SU-DHL-6 (cell line): ENCODE results near the gene LRRC47.

ENCODE experiments used
- EZH2phosphoT487 ChIP-seq: fragments of 200-600 bp; sonication (generic), shearing (Covaris generic); conservative IDR thresholded peaks from 2 replicates; pipeline ENCODE4 v1.6.1; 2018; ENCODE audit warnings: mild to moderate bottlenecking, antibody characterized with exemption, low read length, moderate library complexity, mixed read lengths
- TF ChIP-seq, protein P1 (sequence below): fragments of 200-600 bp; sonication (generic); IDR thresholded peaks from one replicate; pipeline ENCODE4 v1.5.1; 2017; ENCODE audit warnings: antibody characterized with exemption, mild to moderate bottlenecking, low read length, moderate library complexity; ENCODE audit not compliant: insufficient read depth, poor library complexity, severe bottlenecking

- TF ChIP-seq, protein P1, sequence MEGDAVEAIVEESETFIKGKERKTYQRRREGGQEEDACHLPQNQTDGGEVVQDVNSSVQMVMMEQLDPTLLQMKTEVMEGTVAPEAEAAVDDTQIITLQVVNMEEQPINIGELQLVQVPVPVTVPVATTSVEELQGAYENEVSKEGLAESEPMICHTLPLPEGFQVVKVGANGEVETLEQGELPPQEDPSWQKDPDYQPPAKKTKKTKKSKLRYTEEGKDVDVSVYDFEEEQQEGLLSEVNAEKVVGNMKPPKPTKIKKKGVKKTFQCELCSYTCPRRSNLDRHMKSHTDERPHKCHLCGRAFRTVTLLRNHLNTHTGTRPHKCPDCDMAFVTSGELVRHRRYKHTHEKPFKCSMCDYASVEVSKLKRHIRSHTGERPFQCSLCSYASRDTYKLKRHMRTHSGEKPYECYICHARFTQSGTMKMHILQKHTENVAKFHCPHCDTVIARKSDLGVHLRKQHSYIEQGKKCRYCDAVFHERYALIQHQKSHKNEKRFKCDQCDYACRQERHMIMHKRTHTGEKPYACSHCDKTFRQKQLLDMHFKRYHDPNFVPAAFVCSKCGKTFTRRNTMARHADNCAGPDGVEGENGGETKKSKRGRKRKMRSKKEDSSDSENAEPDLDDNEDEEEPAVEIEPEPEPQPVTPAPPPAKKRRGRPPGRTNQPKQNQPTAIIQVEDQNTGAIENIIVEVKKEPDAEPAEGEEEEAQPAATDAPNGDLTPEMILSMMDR = no peak
- TF ChIP-seq EZH2phosphoT487 = no peak
Measured at GRCh38 chr1:3825356-3825755, 29.1 kb upstream of the LRRC47 start.
